ENCODE measurements around the gene ZCCHC18.

- no peak for TF ChIP-seq CTCF (IDR thresholded peaks at IDR 0.05)
- no peak for TF ChIP-seq POLR2AphosphoS5 (IDR thresholded peaks at IDR 0.05; ENCODE audit: low read depth, low read length)
- TF ChIP-seq SIN3A (IDR thresholded peaks at IDR 0.05; ENCODE audit: borderline replicate concordance, insufficient read depth, low read depth, low read length), result no peak
- TF ChIP-seq TCF7L2 (IDR thresholded peaks at IDR 0.05; ENCODE audit: low read depth, low read length), result no peak
These were observed 26.4 kb upstream of the ZCCHC18 start for GRCh38 chrX:104085919-104086318.

Data from Panc1 (cell line).